GM19372 (cell line): ENCODE measurements around the gene ENDOD1.

ENCODE experiments used
- ATAC-seq: cut with Tn5 transposase; IDR thresholded peaks from one replicate; pipeline ENCODE4 v1.9.1; 2021; ENCODE audit warnings: mild to moderate bottlenecking, low read depth, moderate library complexity; ENCODE audit not compliant: unreplicated experiment

Gene ENDOD1

GRCh38 chr11:95163106-95163505, 73.5 kb downstream of the ENDOD1 start:
- ATAC-seq, result no peak

- no peak for ATAC-seq
These were observed 76.0 kb downstream of the ENDOD1 start for GRCh38 chr11:95165638-95166037.

GRCh38 chr11:95166781-95167180, 77.1 kb downstream of the ENDOD1 start:
- no peak for ATAC-seq

DNA sequence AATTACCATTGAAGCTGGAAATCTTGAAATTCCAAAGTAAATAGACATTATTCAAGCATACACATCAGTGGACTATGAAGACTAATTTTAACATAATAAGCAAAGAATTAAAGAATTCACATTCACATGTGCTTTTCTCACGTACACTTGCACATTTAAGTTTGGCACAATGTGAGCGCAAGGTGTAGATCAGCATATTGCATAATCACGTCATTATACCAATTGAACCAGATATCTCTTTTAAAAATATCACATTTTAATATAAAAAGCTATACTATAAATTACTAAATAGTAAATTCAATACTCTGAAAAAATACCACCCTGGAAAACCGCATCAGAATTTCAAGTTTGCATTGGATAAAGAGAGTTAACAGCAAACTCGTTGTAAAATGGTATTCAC, 80.6 kb downstream of the ENDOD1 start:
- no peak for ATAC-seq

- ATAC-seq, result no peak
These were observed 86.3 kb downstream of the ENDOD1 start for GRCh38 chr11:95175818-95176380.
